ENCODE data around the gene LAMA2. TPM values are rescaled to one million over a fixed set of nuclear protein-coding genes. Genes with fewer than 3 reads are reported as not detected.

The LAMA2 gene
- total and polyA plus RNA-seq, 2 donors (not counting 3 experiments of a cell fraction or from before 2014, with no cell fraction given) = 0.51 to 0.75 TPM

DNA sequence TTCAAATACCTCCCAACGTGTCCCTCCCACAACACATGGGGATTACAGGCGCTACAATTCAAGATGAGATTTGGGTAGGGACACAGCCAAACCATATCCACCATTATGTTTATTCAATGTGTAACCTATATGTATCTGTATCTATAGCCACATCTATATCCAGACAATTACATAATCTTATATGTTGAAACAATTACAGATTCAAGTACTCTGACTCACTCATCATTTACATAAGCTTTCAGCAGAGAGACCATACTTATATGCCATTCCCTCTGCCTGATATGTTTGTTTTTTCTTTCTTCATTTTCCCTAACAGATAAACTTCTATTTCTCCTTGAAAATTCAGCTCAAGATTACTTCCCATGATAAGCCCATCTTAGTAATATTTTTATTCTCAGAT lies 163.6 kb downstream of the LAMA2 start:
- FAIRE-seq (no peak), DNase-seq (ENCODE audit: low read depth, low spot score) (no peak)
- CTCF ChIA-PET = no interaction called here
- no peaks in the 10 kb centered on the region for H3K9me3 ChIP-seq (replicated peaks; ENCODE audit: control insufficient read depth, insufficient read depth, low read length)
- no peak overlapping the region for H3K4me3 ChIP-seq (replicated peaks in 1 of 3; ENCODE audit: insufficient read depth in 1 of 3, low read depth in 1 of 3, low read length in 3 of 3)
- no peaks in the 10 kb centered on the region for H3K9me1 ChIP-seq (replicated peaks; ENCODE audit: control insufficient read depth, extremely low read depth, insufficient read depth, low read length)
- dilution Hi-C loops (cut with MboI; ENCODE audit: extremely low pct_ligation_motif_present, low sequenced_read_pairs) = no loop called here
- H4K20me1 ChIP-seq (replicated peaks; ENCODE audit: control insufficient read depth, extremely low read depth, insufficient read depth, low read length) = no peaks in the 10 kb centered on the region
- H3K4me1 ChIP-seq (ENCODE audit: control insufficient read depth, extremely low read depth, insufficient read depth, low read length) = no peaks in the 10 kb centered on the region
- BruUV-seq (replicated peaks) = no TSS peak
- no peaks in the 10 kb centered on the region for H3K36me3 ChIP-seq (ENCODE audit: control insufficient read depth in 2 of 2, extremely low read depth in 1 of 2, insufficient read depth in 2 of 2, low read length in 2 of 2)
- no peaks in the 10 kb centered on the region for H3K27me3 ChIP-seq (ENCODE audit: control insufficient read depth in 2 of 2, insufficient read depth in 2 of 2, low read length in 2 of 2)
- no peak overlapping the region for H3K4me2 ChIP-seq (ENCODE audit: insufficient read depth, low read length)
- H2AFZ ChIP-seq (ENCODE audit: low read depth, low read length) = no peak overlapping the region
- TF ChIP-seq MYC (IDR thresholded peaks at IDR 0.05; ENCODE audit: low read depth, low read length) = no peak
- TF ChIP-seq, protein P1, sequence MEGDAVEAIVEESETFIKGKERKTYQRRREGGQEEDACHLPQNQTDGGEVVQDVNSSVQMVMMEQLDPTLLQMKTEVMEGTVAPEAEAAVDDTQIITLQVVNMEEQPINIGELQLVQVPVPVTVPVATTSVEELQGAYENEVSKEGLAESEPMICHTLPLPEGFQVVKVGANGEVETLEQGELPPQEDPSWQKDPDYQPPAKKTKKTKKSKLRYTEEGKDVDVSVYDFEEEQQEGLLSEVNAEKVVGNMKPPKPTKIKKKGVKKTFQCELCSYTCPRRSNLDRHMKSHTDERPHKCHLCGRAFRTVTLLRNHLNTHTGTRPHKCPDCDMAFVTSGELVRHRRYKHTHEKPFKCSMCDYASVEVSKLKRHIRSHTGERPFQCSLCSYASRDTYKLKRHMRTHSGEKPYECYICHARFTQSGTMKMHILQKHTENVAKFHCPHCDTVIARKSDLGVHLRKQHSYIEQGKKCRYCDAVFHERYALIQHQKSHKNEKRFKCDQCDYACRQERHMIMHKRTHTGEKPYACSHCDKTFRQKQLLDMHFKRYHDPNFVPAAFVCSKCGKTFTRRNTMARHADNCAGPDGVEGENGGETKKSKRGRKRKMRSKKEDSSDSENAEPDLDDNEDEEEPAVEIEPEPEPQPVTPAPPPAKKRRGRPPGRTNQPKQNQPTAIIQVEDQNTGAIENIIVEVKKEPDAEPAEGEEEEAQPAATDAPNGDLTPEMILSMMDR (IDR thresholded peaks at IDR 0.05; ENCODE audit: extremely low read depth in 1 of 2, insufficient read depth in 1 of 2, low read depth in 1 of 2, low read length in 2 of 2) = no peak
- no peak for TF ChIP-seq FOS (IDR thresholded peaks at IDR 0.05; ENCODE audit: borderline replicate concordance, insufficient read depth, low read length)
- no peak for TF ChIP-seq EZH2 (IDR thresholded peaks at IDR 0.05; ENCODE audit: borderline replicate concordance, low read depth, low read length, severe bottlenecking)
- TF ChIP-seq POLR2A (IDR thresholded peaks at IDR 0.05; ENCODE audit: low read depth, low read length) = no peak
- TF ChIP-seq, protein P2, sequence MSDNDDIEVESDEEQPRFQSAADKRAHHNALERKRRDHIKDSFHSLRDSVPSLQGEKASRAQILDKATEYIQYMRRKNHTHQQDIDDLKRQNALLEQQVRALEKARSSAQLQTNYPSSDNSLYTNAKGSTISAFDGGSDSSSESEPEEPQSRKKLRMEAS (IDR thresholded peaks at IDR 0.05; ENCODE audit: insufficient read depth, insufficient read length) = no peak
- TF ChIP-seq POLR2AphosphoS5 (IDR thresholded peaks at IDR 0.05; ENCODE audit: insufficient read depth, low read depth, low read length) = no peak
- TF ChIP-seq JUN (IDR thresholded peaks at IDR 0.05; ENCODE audit: borderline replicate concordance, insufficient read depth, insufficient read length, low read depth) = no peak
- TF ChIP-seq GATA2 (IDR thresholded peaks at IDR 0.05; ENCODE audit: insufficient read depth, insufficient read length, low read depth, low read length) = no peak
- H3K79me2 ChIP-seq (ENCODE audit: control insufficient read depth, insufficient read depth, low read length) = no peaks in the 10 kb centered on the region
- intact Hi-C loops (cut with micrococcal nuclease) = no loop called here
- POLR2A ChIA-PET = no interaction called here
- no peak overlapping the region for H3K9ac ChIP-seq (replicated peaks; ENCODE audit: extremely low read depth, insufficient read depth, low read length)
- H3K27ac ChIP-seq (ENCODE audit: insufficient read depth, low read depth, low read length) = no peak overlapping the region

Measured in endothelial cell of umbilical vein (primary cell).